HG03565 (cell line): ENCODE results near the gene KCTD6.
A peak's percentile ranks its signal among the peaks of the same experiment; 100 is the strongest.

ENCODE experiments used
- ATAC-seq: cut with Tn5 transposase; IDR thresholded peaks from one replicate; pipeline ENCODE4 v1.9.1; 2021; ENCODE audit warnings: mild to moderate bottlenecking, moderate library complexity; ENCODE audit not compliant: unreplicated experiment

Gene KCTD6

GRCh38 chr3:58491506-58492402 is at the start of gene KCTD6:
Gene KCTD6 (plus strand): TSS chr3:58492096. CDS start chr3:58498756, 6,660 bp downstream.
- ATAC-seq: peak; percentile 89

DNA sequence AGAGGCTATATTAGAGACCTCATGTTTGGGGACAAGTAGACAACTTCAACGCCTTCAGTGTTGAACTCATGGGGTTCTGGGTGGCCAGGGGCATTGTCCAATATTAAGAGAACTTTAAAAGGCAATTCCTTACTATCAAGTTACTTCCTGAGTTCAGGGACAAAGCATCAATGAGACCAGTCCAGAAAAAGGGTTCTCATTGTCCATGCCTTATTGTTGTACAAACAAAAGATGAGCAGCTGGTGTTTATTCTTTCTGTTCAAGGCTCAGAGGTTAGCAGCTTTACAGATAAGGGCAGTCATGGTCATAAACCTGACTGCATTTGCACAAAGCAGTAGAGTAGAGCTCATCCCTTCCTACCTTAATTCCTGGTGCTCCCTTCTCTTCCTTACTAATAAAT is 39.7 kb upstream of the KCTD6 start:
- no peak for ATAC-seq

GRCh38 chr3:58459160-58459559 is 32.7 kb upstream of the KCTD6 start:
- no peak for ATAC-seq

DNA sequence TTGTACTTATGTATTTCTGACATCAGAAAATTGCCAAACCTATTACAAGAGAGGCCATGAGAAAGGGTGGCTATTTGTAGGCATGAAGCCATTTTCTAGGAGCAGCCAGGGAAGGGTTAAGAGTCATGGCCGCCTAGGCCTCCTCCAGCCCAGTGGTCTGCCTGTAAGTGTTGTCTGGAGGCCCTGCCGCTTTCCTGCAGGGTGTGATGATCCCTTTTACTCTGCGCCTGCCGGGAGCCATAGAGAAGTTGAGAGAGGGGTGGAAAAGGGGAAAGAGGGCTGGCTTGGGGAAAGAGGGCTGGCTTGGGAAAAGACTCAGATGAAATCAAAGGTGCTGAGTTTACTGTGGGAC is 29.1 kb upstream of the KCTD6 start:
- ATAC-seq: no peak

- ATAC-seq: peak; percentile 84
Measured at GRCh38 chr3:58463181-58463941, 28.5 kb upstream of the KCTD6 start.

DNA sequence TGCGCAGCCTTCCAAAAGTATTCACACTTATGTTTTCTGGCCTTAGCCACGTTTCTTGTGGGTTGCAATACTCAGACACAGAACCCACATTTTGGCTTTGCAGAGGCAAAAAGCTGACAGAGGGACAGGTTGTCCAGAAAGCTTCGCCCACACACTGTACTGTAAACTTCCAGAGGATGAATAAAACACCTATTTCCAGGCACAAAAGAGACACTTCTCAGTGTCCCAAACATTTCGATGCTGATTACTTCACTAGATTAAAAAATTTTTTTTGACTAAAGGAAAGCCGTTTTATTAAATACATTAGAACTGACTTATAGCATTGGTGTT is 28.0 kb upstream of the KCTD6 start:
- no peak for ATAC-seq

GRCh38 chr3:58464866-58465265 is 27.0 kb upstream of the KCTD6 start:
- no peak for ATAC-seq

- ATAC-seq: no peak
Measured at GRCh38 chr3:58466899-58467563, 24.9 kb upstream of the KCTD6 start.

DNA sequence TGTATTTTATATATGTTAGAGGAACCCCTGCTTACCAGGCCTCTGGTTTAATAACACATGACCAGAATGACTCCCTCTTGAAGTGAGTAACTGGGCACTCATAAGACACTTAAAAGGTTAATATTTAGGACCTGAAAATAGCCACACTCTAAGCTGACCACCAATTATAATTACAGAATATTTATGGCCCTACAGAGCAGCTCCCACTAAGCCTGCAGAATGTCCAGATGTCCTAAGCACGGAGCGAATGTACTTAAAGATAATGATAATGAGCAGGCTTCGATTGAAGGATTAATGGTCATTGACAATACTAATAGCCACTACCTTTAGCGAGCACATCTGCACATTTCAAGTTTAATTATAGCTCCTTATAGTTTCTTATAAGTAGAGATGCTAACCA is 22.8 kb upstream of the KCTD6 start:
- ATAC-seq: no peak

GRCh38 chr3:58470363-58471024 is 21.4 kb upstream of the KCTD6 start:
- ATAC-seq: no peak

DNA sequence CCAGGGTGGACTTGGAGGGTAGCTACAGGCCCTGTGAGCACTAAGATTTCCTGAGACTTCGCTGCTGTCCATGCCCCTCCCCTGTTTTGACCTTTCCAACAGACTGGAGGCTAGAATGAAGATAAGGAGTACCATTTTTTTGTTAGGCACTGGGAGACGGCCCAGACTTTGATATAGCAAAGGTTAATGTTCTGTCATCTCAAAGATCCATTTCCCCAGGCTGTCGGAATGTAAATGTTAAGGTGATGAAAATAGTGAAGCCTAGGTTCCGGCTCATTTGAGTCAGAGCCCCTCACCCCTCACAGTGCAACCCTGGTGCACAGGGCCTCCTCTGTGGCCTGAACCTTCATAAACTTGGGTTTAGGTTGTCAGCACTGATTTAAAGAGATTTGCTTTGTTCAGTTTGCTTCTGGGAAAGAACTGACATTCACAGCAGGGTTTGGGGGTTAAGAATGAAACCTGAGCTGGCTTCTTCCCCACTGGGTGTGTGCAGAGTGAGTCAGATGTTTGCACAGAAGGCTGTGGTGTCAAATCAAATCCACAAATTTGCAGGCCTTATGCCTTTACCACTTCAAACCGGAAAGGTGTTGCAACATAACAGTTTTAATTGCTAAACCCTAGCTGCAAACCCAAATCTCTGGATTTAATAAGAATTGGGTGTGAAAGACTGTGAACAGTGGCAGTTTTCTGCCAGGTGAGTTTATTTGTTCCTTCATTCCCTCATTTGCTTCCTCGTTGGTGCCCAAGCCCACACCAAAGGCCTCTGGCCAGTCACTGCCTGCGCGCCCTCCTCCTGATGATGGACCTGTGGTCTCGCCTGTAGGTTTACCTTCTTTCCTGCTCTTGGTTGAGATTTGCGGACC is 20.6 kb upstream of the KCTD6 start:
- no peak for ATAC-seq

DNA sequence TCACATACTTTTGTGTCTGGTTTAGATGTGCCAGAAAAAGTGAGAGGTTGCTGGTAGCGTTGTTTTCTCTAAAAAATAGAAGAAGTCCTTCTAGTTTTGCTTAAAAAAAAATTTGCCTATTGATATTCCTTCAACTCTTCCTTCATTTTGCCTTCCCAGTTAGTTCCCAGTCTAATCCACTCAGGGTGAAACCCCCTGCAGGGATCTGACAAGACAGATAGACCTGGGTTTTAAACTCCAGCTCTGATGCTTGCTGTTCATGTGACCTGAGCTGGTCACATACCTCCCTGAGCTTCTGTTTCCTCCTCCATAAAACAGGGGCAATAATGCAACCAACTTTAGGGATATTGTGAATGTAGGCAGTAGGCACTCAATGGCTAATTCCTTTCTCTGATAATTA is 18.6 kb upstream of the KCTD6 start:
- ATAC-seq: no peak

- no peak for ATAC-seq
Measured at GRCh38 chr3:58474348-58474911, 17.5 kb upstream of the KCTD6 start.

DNA sequence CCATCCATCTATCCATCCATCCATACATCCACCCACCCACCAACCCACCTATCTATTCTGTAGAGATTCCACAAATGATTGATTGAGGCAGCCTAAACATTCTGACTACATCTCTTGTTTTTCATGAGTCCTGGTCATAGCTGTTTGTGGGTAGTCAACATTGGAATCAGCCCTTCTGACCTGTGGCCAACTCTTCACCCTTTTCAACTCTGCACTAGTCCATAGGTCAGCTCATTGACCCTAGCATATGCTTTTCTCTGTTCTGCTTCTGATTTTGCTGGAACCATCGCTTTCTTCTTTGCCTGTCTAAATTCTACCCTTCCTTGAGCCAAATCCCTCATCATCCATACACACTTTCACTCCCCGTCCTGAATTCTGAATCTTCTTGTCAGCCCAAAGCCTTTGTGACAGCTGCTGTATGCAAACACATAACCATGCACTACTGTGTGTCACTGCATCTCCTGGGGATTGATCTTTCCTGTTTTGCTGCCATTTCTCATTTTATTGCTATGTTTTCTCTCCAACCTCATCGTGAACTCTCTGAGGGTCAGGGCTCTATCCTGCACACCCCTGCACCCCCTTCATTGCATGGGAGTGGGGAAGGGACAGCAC is 16.8 kb upstream of the KCTD6 start:
- no peak for ATAC-seq

DNA sequence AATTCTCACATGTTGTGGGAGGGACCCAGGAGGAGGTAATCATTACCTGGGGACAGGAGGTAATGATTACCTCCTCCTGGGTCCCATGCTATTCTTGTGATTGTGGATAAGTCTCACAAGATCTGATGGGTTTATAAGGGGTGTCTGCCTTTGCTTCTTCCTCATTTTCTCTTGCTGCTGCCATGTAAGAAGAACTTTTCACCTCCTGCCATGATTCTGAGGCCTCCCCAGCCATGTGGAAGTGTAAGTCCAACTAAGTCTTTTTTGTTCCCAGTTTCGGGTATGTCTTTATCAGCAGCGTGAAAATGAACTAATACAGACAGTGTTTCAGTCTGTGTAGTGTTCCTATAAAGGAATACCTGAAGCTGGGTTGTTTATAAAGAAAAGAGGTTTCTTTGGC is 13.1 kb upstream of the KCTD6 start:
- no peak for ATAC-seq

- no peak for ATAC-seq
Measured at GRCh38 chr3:58480309-58480708, 11.6 kb upstream of the KCTD6 start.

- ATAC-seq: no peak
Measured at GRCh38 chr3:58482917-58483636, 8.8 kb upstream of the KCTD6 start.

- ATAC-seq: no peak
Measured at GRCh38 chr3:58484045-58484721, 7.7 kb upstream of the KCTD6 start.
